Liver (tissue), 9 donors: Measurements from ENCODE around the gene RTP2. TPM values are rescaled to one million over a fixed set of nuclear protein-coding genes. Genes with fewer than 3 reads are reported as not detected.

Experiments
- DNase-seq: peaks from one replicate; pipeline ENCODE4 v3.0.0-alpha.2; 2017; ENCODE audit warnings: low spot score
- H3K27ac ChIP-seq, 2 donors: one replicate each; pipeline ENCODE4 v1.7.0; 2013; ENCODE audit warnings: inconsistent platforms in 2 of 2, low read length in 2 of 2, control low read depth in 1 of 2, low read depth in 1 of 2, mild to moderate bottlenecking in 1 of 2
- H3K27me3 ChIP-seq, 4 donors: one replicate each; pipeline versions ENCODE4 v1.6.1 to v1.7.0; 2013; ENCODE audit warnings: low read length in 3 of 4, inconsistent platforms in 1 of 4, mild to moderate bottlenecking in 1 of 4, moderate library complexity in 1 of 4; ENCODE audit not compliant: control insufficient read depth in 4 of 4, insufficient read depth in 4 of 4
- H3K36me3 ChIP-seq, 4 donors: one replicate each; pipeline versions ENCODE4 v1.6.1 to v1.7.0; 2013; ENCODE audit warnings: low read length in 3 of 4, mild to moderate bottlenecking in 3 of 4, low read depth in 1 of 4, moderate library complexity in 1 of 4; ENCODE audit not compliant: control insufficient read depth in 4 of 4, insufficient read depth in 3 of 4
- H3K4me1 ChIP-seq, 4 donors: one replicate each; pipeline versions ENCODE4 v1.6.1 to v1.7.0; 2013; ENCODE audit warnings: low read length in 3 of 4, mild to moderate bottlenecking in 3 of 4, moderate library complexity in 1 of 4; ENCODE audit not compliant: control insufficient read depth in 4 of 4, insufficient read depth in 4 of 4
- H3K4me3 ChIP-seq, 3 donors: one replicate each; pipeline versions ENCODE4 v1.6.1 to v1.7.0; 2013; ENCODE audit warnings: low read length in 3 of 3, control low read depth in 1 of 3, low read depth in 1 of 3, mild to moderate bottlenecking in 1 of 3
- H3K9ac ChIP-seq, 2 donors: one replicate each; pipeline ENCODE4 v1.7.0; 2013; ENCODE audit warnings: low read length in 2 of 2, mild to moderate bottlenecking in 2 of 2, moderate library complexity in 2 of 2, control low read depth in 1 of 2, low read depth in 1 of 2
- H3K9me3 ChIP-seq, 4 donors: one replicate each; pipeline versions ENCODE4 v1.6.1 to v1.7.0; 2013; ENCODE audit warnings: low read length in 3 of 4; ENCODE audit not compliant: control insufficient read depth in 4 of 4
- EGR1 ChIP-seq, 2 donors: IDR thresholded peaks; 2 replicates each; pipeline ENCODE4 v1.6.1; 2016 to 2018; ENCODE audit warnings: antibody characterized with exemption in 2 of 2, low read depth in 2 of 2
- FOXA1 ChIP-seq: IDR thresholded peaks from 2 replicates; pipeline ENCODE4 v1.6.1; 2016; ENCODE audit warnings: antibody characterized with exemption
- FOXA2 ChIP-seq: IDR thresholded peaks from 2 replicates; pipeline ENCODE4 v1.6.1; 2016; ENCODE audit warnings: antibody characterized with exemption
- GABPA ChIP-seq, 2 donors: IDR thresholded peaks in 1 of 2; conservative IDR thresholded peaks in 1 of 2; 2 replicates each; pipeline ENCODE4 v1.6.1; 2016; ENCODE audit warnings: antibody characterized with exemption in 2 of 2, mild to moderate bottlenecking in 1 of 2, moderate library complexity in 1 of 2
- HNF4A ChIP-seq, 2 donors: conservative IDR thresholded peaks; 2 replicates each; pipeline ENCODE4 v1.6.1; 2016; ENCODE audit warnings: antibody characterized with exemption in 2 of 2, mild to moderate bottlenecking in 2 of 2
- HNF4G ChIP-seq: IDR thresholded peaks from 2 replicates; pipeline ENCODE4 v1.6.1; 2016; ENCODE audit warnings: antibody characterized with exemption
- JUND ChIP-seq, 2 donors: IDR thresholded peaks; 2 replicates each; pipeline ENCODE4 v1.6.1; 2016; ENCODE audit warnings: antibody characterized with exemption in 2 of 2
- NR2F2 ChIP-seq: IDR thresholded peaks from 2 replicates; pipeline ENCODE4 v1.6.1; 2016; ENCODE audit warnings: antibody characterized with exemption
- RAD21 ChIP-seq, 2 donors: IDR thresholded peaks; 2 replicates each; pipeline ENCODE4 v1.6.1; 2016; ENCODE audit warnings: antibody characterized with exemption in 2 of 2, mild to moderate bottlenecking in 2 of 2
- RXRA ChIP-seq, 2 donors: IDR thresholded peaks; 2 replicates each; pipeline ENCODE4 v1.6.1; 2017 to 2018; ENCODE audit warnings: antibody characterized with exemption in 2 of 2, mild to moderate bottlenecking in 1 of 2
- SP1 ChIP-seq: IDR thresholded peaks from 2 replicates; pipeline ENCODE4 v1.6.1; 2018; ENCODE audit warnings: antibody characterized with exemption, mild to moderate bottlenecking
- TAF1 ChIP-seq: conservative IDR thresholded peaks from 2 replicates; pipeline ENCODE4 v1.6.1; 2016; ENCODE audit warnings: antibody characterized with exemption, mild to moderate bottlenecking
- YY1 ChIP-seq: IDR thresholded peaks from 2 replicates; pipeline ENCODE4 v1.6.1; 2016; ENCODE audit warnings: antibody characterized with exemption, mild to moderate bottlenecking
- WGBS: extraction: QIAGEN DNeasy Blood & Tissue Kit; methylation state at CpG from one replicate; pipeline ENCODE4 v1.1.7; 2013; 5-methylcytosine and 5-hydroxymethylcytosine counted together
- polyA plus RNA-seq, 2 donors: library from polyadenylated mRNA; stranded (reverse) in 1 of 2; unstranded in 1 of 2; fragments of 200-250 nt in 1 of 2; fragments of >200 nt in 1 of 2; fragmentation: Nextera tagmentation in 1 of 2; extraction: Ambion mirVana in 1 of 2; gene quantifications; one replicate each; pipeline versions ENCODE4 v1.2.1 to v1.2.3, GENCODE V29; 2013 to 2015
- total RNA-seq, 2 donors: library from RNA; depleted of rRNA; stranded (reverse); fragments of >200 nt; gene quantifications; one replicate each; pipeline ENCODE4 v1.2.3, GENCODE V29; 2014
- TF ChIP-seq, protein P1 (sequence below): IDR thresholded peaks from 2 replicates; pipeline ENCODE4 v1.6.1; 2016; ENCODE audit warnings: antibody characterized with exemption
- TF ChIP-seq, protein P2 (sequence below): fragments of 150-350 bp; IDR thresholded peaks from 2 replicates; pipeline ENCODE4 v1.5.1; 2017; ENCODE audit warnings: improper control_type of control experiment, low read depth, low read length; ENCODE audit not compliant: missing input control
- TF ChIP-seq, protein P3 (sequence below): IDR thresholded peaks from 2 replicates; pipeline ENCODE4 v1.6.1; 2016; ENCODE audit warnings: antibody characterized with exemption, mild to moderate bottlenecking
- TF ChIP-seq, protein P4 (sequence below): IDR thresholded peaks from 2 replicates; pipeline ENCODE4 v1.6.1; 2016; ENCODE audit warnings: antibody characterized with exemption
- TF ChIP-seq, protein P5 (sequence below): IDR thresholded peaks from 2 replicates; pipeline ENCODE4 v1.6.1; 2016; ENCODE audit warnings: antibody characterized with exemption
- donor health status: healthy.
- donor health status: healthy.
- donor health status: healthy.
- donor health status: healthy.
- donor health status: healthy.

RTP2 gene
- total and polyA plus RNA-seq, 4 donors = not detected

DNA sequence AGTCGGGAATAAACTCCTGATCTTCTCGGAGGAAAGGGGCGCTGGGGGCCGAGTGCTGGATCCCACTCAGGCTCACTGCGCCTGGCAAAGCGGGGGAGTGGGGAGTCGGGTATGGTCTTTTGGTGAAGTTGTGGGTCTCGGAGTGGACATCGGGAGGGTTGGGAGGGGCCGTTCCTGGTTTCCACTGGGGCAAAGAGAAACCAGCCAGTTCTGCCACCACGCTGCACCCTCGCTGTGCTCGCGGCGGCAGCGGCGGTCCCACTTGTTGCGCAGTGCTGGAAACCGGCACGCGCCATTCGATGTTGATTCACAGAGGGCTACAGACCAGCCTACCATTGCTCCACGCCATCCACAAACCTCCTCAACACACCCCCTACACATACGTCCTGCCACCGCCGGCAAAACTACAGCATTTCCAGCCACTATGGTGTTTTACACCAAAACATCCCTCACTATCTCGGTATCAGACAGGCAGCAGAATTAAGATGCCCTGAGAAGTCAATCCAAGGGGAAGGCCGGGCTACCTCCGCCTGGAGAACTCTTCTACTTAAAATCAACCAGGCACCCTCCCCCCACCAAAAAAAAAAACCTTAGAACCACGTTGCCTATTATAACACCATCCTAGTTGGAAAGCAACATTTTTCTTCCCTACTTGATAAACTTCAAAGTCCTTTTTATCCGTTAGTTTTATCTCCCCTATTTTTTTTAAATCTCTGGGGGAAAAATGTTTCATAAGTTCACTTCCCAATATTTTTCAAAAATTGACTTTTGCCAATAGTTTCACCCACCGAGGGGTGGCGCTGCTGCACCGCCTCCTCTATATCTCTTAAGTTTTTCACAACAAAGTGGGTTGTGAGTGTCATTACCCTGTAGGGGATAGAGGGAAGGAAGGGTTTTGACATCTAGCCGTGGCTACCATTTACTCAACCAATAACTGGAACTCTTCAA is 39.3 kb upstream of the RTP2 start:
- WGBS = under 1% methylated on average over 35 of the region's 35 CpGs
- H3K4me3 ChIP-seq = peak overlapping the region; percentile 71 to 97 (median 76)
- H3K4me1 ChIP-seq = peaks cover 0 to 44% (median 17%) of the 10 kb centered on the region in 4 donors
- peak overlapping the region; percentile 97 to 100 for H3K9ac ChIP-seq
- no peaks in the 10 kb centered on the region for H3K36me3 ChIP-seq
- DNase-seq = peak; percentile 75
- H3K27ac ChIP-seq = peak overlapping the region; percentile 100
- H3K27me3 ChIP-seq = no peaks in the 10 kb centered on the region
- no peak for TF ChIP-seq FOXA2
- no peak for TF ChIP-seq SP1
- TF ChIP-seq TAF1 = no peak
- TF ChIP-seq RXRA (IDR thresholded peaks at IDR 0.05) = peak in 1 of 2 donors; percentile 38
- TF ChIP-seq, protein P1, sequence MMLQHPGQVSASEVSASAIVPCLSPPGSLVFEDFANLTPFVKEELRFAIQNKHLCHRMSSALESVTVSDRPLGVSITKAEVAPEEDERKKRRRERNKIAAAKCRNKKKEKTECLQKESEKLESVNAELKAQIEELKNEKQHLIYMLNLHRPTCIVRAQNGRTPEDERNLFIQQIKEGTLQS = no peak
- peak in 1 of 2 donors; percentile 7 for TF ChIP-seq JUND (IDR thresholded peaks at IDR 0.05)
- TF ChIP-seq HNF4A (conservative IDR thresholded peaks at IDR 0.05) = no peak
- no peak for TF ChIP-seq HNF4G
- no peak for TF ChIP-seq FOXA1
- TF ChIP-seq YY1 = peak; percentile 5
- TF ChIP-seq, protein P2, sequence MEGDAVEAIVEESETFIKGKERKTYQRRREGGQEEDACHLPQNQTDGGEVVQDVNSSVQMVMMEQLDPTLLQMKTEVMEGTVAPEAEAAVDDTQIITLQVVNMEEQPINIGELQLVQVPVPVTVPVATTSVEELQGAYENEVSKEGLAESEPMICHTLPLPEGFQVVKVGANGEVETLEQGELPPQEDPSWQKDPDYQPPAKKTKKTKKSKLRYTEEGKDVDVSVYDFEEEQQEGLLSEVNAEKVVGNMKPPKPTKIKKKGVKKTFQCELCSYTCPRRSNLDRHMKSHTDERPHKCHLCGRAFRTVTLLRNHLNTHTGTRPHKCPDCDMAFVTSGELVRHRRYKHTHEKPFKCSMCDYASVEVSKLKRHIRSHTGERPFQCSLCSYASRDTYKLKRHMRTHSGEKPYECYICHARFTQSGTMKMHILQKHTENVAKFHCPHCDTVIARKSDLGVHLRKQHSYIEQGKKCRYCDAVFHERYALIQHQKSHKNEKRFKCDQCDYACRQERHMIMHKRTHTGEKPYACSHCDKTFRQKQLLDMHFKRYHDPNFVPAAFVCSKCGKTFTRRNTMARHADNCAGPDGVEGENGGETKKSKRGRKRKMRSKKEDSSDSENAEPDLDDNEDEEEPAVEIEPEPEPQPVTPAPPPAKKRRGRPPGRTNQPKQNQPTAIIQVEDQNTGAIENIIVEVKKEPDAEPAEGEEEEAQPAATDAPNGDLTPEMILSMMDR = peak; percentile 89
- TF ChIP-seq GABPA (IDR thresholded peaks at IDR 0.05 in 1 of 2, conservative IDR thresholded peaks at IDR 0.05 in 1 of 2) = no peak
- TF ChIP-seq, protein P3, sequence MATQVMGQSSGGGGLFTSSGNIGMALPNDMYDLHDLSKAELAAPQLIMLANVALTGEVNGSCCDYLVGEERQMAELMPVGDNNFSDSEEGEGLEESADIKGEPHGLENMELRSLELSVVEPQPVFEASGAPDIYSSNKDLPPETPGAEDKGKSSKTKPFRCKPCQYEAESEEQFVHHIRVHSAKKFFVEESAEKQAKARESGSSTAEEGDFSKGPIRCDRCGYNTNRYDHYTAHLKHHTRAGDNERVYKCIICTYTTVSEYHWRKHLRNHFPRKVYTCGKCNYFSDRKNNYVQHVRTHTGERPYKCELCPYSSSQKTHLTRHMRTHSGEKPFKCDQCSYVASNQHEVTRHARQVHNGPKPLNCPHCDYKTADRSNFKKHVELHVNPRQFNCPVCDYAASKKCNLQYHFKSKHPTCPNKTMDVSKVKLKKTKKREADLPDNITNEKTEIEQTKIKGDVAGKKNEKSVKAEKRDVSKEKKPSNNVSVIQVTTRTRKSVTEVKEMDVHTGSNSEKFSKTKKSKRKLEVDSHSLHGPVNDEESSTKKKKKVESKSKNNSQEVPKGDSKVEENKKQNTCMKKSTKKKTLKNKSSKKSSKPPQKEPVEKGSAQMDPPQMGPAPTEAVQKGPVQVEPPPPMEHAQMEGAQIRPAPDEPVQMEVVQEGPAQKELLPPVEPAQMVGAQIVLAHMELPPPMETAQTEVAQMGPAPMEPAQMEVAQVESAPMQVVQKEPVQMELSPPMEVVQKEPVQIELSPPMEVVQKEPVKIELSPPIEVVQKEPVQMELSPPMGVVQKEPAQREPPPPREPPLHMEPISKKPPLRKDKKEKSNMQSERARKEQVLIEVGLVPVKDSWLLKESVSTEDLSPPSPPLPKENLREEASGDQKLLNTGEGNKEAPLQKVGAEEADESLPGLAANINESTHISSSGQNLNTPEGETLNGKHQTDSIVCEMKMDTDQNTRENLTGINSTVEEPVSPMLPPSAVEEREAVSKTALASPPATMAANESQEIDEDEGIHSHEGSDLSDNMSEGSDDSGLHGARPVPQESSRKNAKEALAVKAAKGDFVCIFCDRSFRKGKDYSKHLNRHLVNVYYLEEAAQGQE = no peak
- TF ChIP-seq EGR1 (IDR thresholded peaks at IDR 0.05; ENCODE audit: low read depth in 2 of 2) = no peak
- TF ChIP-seq NR2F2 = no peak
- TF ChIP-seq, protein P4, sequence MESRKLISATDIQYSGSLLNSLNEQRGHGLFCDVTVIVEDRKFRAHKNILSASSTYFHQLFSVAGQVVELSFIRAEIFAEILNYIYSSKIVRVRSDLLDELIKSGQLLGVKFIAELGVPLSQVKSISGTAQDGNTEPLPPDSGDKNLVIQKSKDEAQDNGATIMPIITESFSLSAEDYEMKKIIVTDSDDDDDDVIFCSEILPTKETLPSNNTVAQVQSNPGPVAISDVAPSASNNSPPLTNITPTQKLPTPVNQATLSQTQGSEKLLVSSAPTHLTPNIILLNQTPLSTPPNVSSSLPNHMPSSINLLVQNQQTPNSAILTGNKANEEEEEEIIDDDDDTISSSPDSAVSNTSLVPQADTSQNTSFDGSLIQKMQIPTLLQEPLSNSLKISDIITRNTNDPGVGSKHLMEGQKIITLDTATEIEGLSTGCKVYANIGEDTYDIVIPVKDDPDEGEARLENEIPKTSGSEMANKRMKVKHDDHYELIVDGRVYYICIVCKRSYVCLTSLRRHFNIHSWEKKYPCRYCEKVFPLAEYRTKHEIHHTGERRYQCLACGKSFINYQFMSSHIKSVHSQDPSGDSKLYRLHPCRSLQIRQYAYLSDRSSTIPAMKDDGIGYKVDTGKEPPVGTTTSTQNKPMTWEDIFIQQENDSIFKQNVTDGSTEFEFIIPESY = no peak
- TF ChIP-seq, protein P5, sequence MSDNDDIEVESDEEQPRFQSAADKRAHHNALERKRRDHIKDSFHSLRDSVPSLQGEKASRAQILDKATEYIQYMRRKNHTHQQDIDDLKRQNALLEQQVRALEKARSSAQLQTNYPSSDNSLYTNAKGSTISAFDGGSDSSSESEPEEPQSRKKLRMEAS = peak; percentile 53
- peak; percentile 90 to 94 for TF ChIP-seq RAD21 (IDR thresholded peaks at IDR 0.05)
- no peaks in the 10 kb centered on the region for H3K9me3 ChIP-seq
